Activated CD4-positive, alpha-beta T cell treated with anti-CD3 and anti-CD28 coated beads, Interleukin-2, amount 10 ng/mL, durations not matched to agents 24 days and 14 days (primary cell): ENCODE data around the gene MYORG. TPM values are rescaled to one million over a fixed set of nuclear protein-coding genes. Genes with fewer than 3 reads are reported as not detected.

ENCODE experiments used
- DNase-seq: peaks from one replicate; pipeline ENCODE4 v3.0.0; 2022
- H3K27ac Mint-ChIP-seq: one replicate; pipeline ENCODE4 v1.8.0; 2022; ENCODE audit warnings: mild to moderate bottlenecking, mixed read lengths
- H3K27me3 Mint-ChIP-seq: one replicate; pipeline ENCODE4 v1.8.0; 2022; ENCODE audit warnings: mixed read lengths
- H3K36me3 Mint-ChIP-seq: one replicate; pipeline ENCODE4 v1.8.0; 2022; ENCODE audit warnings: low read depth, mild to moderate bottlenecking, mixed read lengths
- H3K4me1 Mint-ChIP-seq: one replicate; pipeline ENCODE4 v1.8.0; 2021; ENCODE audit warnings: mixed read lengths
- H3K4me3 Mint-ChIP-seq: one replicate; pipeline ENCODE4 v1.8.0; 2022; ENCODE audit warnings: mild to moderate bottlenecking, moderate library complexity, mixed read lengths
- H3K9me3 Mint-ChIP-seq: one replicate; pipeline ENCODE4 v1.8.0; 2021; ENCODE audit warnings: mixed read lengths
- intact Hi-C: fragments of 100-400 bp; cut with micrococcal nuclease; formaldehyde crosslinking; loops from one replicate; pipeline ENCODE4 v1.15.1; 2023
- total RNA-seq: library from RNA; stranded (reverse); gene quantifications from 2 replicates; pipeline ENCODE4 v1.2.3, GENCODE V29; 2022

MYORG gene
- total RNA-seq, 1 donor from 2014 or later: 1.4 TPM

DNA sequence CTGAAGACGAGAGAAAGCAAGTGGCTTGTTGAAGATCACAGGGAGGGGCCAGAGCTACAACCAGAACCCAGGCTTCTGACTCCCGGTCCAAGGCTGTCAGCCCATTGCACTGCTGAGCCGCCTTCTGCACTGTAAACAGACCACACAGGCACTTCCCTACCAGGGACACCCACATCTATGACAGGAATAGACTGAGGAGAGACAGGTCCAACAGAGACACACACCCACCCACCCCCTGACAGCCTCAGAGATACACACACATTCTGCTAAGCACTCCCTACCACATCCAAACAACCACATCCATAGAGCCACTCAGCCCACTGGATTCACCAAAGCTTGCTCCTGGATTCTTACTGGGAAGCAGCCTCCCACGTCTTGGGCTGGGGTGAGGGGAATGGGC lies 23.0 kb upstream of the MYORG start:
- no peaks in the 10 kb centered on the region for H3K9me3 Mint-ChIP-seq
- intact Hi-C loops: loop anchor here (5.0 kb wide), 1 partner anchor 193 kb away; no protein-coding TSS in a partner anchor
- no peaks in the 10 kb centered on the region for H3K36me3 Mint-ChIP-seq
- no peaks in the 10 kb centered on the region for H3K27me3 Mint-ChIP-seq
- no peak overlapping the region for H3K4me3 Mint-ChIP-seq
- DNase-seq: no peak
- H3K4me1 Mint-ChIP-seq: no peaks in the 10 kb centered on the region
- peak overlapping the region; percentile 40 for H3K27ac Mint-ChIP-seq

DNA sequence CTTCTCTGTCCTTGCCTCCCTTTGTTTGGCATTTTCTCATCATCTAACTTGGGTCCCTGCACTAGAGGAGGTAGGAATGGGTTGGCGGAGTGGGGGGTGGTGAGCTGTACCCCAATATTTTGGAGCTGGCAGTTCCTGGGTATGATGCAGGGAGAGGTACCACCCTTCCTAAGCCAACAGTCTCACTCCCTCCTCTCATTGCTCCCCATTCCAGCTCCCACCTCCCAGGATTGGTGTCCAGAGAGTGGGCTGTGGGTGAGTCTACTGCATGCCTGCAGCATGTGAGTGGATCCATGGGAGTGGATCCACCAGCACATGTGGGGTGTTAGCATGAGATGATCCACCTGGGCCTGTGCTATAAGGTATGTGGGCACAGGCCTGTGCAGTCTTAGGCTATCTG lies 22.2 kb upstream of the MYORG start:
- Mint-ChIP-seq H3K9me3 (no peaks in the 10 kb centered on the region), H3K36me3 (no peaks in the 10 kb centered on the region), H3K4me1 (no peaks in the 10 kb centered on the region), H3K27me3 (no peaks in the 10 kb centered on the region), H3K27ac (no peak overlapping the region), H3K4me3 (no peak overlapping the region)
- intact Hi-C loops: no loop called here
- DNase-seq: no peak

DNA sequence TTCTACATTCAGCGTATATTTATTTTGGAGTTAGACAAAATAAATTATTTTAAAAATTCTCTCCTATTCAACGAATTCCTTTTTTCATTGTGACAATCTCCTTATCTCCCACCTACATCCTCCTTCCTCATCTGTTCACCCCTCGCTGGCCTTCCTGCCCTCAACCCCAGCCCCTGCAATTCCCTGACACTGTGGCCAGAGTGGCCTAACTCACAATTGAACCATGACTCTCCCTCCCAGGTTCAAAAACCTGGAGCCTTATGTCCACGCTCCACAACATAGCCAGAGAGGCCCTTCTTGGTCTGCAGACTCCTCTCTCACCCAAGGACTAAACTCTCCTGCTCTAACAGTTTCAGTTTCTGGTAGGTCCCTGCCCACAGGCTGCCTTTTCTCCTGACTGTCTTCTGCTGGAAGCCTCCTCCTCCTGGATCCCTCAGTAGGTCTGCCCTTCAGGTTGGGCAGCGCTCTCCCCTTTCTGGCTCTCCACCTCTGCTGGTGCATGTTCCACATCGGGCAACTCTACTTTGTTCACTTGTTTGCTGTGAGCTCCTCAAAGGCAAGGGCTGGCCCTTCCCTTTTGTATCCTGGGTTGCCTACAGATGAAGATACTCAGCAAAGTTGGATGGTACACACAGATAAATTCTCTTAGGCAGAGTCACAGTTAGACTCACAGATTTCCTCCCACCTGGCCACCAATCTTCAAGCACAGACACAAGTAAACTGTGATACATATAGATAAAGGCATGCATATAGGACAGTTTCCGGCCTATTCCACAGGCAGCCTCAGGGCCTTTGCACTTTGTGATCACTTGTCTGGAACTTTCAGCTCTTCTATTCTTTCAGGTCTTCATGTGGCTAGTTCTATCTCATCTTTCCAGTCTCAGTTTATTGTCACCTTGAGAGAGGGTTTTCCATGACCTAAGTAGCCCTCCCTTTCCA lies 19.8 kb upstream of the MYORG start:
- Mint-ChIP-seq H3K27ac (no peak overlapping the region), H3K36me3 (no peaks in the 10 kb centered on the region), H3K4me3 (no peak overlapping the region), H3K4me1 (peaks cover 3% of the 10 kb centered on the region), H3K9me3 (no peaks in the 10 kb centered on the region), H3K27me3 (peaks cover 11% of the 10 kb centered on the region)
- intact Hi-C loops: no loop called here
- DNase-seq: no peak

DNA sequence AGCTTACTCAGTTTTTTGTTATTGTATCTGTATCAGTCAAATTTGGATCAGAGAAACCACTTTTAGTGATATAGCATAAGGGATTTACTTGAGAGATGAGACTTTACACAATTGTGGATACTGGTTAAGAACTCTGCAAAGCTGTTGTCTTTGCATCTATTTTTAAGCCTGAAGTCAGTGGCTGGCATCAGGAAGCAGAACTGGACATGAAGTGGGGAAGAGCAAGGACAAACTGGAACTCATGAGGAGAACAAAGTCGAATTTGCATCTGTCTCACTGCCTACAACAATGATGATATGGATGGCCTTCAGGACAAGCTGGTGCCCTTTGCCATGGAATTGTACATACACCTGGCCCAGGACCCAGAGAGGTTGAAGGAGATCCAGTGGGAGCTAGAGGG lies 15.8 kb upstream of the MYORG start:
- intact Hi-C loops: no loop called here
- Mint-ChIP-seq H3K27me3 (peaks cover 21% of the 10 kb centered on the region), H3K4me1 (peaks cover 3% of the 10 kb centered on the region), H3K27ac (no peak overlapping the region), H3K4me3 (no peak overlapping the region), H3K9me3 (no peaks in the 10 kb centered on the region), H3K36me3 (no peaks in the 10 kb centered on the region)
- no peak for DNase-seq

DNA sequence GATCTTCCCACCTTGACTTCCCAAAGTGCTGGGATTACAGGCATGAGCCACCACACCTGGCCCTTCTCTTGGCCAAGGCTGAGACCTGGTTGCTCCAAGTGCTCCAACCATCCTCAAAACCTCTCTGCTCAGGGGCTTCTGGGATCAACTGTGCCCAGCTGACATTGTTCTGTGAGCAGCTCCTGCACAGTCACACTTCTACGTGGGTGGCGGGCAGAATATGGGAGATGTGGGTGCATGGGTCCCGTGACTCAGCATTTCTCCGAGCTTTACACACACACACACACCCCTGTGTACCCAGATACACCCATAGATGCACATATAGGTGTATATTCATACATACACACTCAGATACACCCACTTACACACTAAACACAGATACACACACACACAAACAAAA lies 10.5 kb upstream of the MYORG start:
- Mint-ChIP-seq H3K27ac (no peak overlapping the region), H3K4me3 (no peak overlapping the region), H3K9me3 (no peaks in the 10 kb centered on the region), H3K36me3 (no peaks in the 10 kb centered on the region), H3K27me3 (peaks cover 22% of the 10 kb centered on the region), H3K4me1 (peaks cover 3% of the 10 kb centered on the region)
- DNase-seq: no peak
- intact Hi-C loops: no loop called here

DNA sequence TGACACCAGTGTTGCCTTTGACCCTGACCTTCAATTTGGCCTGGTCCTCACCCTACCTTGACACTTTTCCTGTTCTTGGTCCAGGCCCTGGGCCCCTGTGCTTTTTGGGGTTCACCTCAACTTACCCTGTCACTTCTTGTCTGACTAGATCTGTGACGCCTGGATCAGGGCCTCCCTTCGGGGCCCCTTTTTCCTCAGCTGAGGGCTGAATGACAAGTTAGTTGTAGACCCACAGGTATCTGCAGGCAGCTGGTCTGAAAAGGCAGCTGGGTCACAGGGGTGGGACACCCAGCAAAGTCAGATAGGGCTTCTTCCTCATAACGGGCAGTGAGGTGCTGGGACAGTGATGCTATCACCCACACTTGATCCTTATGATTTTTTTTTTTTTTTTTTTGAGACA lies 10.0 kb upstream of the MYORG start:
- DNase-seq: no peak
- Mint-ChIP-seq H3K4me1 (peaks cover 3% of the 10 kb centered on the region), H3K27ac (no peak overlapping the region), H3K36me3 (no peaks in the 10 kb centered on the region), H3K9me3 (no peaks in the 10 kb centered on the region), H3K27me3 (peaks cover 23% of the 10 kb centered on the region), H3K4me3 (no peak overlapping the region)
- intact Hi-C loops: no loop called here

DNA sequence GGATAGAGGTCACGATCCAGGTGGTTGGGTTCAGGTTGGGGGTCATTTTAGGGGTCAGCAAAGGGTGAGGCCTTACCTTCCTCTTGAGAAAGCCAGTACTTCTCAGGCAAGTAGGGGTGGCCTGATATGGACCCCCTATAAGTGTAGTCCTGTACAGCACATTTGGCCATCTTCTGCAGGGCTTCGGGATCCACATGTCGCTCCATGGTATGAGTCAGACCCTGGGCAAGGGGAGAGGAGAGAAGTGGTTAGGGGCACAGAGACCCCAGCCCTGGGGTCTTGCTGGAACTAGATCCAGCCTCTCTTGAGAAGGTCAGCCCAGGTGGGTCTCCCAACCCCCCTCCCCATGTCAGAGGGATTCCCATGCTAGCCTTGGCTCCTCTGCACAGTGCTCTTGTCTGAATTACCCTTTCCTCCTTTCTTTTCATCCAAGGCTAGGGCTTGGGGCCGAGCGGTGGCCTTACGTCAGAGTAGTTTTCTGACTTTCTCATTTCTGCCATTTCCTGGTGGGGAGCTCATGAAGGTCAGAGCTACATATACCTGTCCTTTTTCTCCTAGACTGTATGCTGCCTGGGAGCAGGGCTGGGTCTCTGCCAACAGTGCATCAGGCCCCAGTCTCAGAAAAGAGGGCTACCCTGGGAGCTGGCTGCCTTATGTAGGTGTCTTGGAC lies 9.0 kb upstream of the MYORG start:
- H3K4me1 Mint-ChIP-seq: peaks cover 12% of the 10 kb centered on the region
- intact Hi-C loops: no loop called here

DNA sequence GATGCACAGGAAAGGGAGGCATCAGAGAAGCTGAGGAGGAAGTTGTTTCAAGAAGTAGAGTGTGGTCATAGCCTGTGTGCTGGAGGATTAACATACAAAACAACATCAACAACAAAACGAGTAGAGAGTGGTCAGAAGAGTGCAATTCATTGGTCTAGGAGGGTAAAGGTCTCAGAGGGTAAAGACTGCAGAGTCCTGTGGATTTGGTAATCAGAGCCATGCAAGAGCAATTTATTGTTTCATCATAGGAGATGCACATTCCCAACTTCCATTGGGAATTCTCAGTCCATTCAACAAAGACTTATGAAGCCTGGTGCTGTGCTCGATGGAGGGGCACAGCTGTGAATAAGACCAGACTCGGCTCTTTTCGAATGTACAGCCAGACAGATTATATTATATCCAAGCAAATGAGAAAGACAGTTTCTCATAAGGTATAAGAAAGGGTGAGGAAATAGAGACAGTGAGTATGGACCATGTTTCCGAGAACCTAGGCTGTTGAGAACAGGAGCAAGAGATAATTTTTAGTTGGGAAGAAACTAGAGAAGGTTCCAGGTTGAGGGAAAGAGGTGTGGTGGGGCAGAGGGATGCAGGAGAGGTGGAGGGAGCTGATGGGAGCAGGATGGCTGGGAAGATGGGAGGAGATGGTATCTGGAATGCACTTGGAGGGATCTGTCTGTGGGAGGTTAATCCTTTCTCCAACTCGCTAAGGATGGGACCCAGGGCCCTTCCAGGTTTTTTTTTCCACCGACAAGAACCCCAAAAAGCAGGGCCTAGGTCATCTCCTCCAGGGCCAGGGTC lies 7.9 kb upstream of the MYORG start:
- H3K27ac Mint-ChIP-seq: no peak overlapping the region
- peaks cover 22% of the 10 kb centered on the region for H3K4me1 Mint-ChIP-seq
- H3K27me3 Mint-ChIP-seq: peaks cover 17% of the 10 kb centered on the region
- DNase-seq: no peak
- intact Hi-C loops: no loop called here
- H3K9me3 Mint-ChIP-seq: no peaks in the 10 kb centered on the region
- H3K36me3 Mint-ChIP-seq: no peaks in the 10 kb centered on the region
- no peak overlapping the region for H3K4me3 Mint-ChIP-seq

More for the DNA sequence above, 9.0 kb upstream of the MYORG start:
- H3K27ac Mint-ChIP-seq: no peak overlapping the region
- H3K36me3 Mint-ChIP-seq: no peaks in the 10 kb centered on the region
- no peak overlapping the region for H3K4me3 Mint-ChIP-seq
- H3K9me3 Mint-ChIP-seq: no peaks in the 10 kb centered on the region
- H3K27me3 Mint-ChIP-seq: peaks cover 17% of the 10 kb centered on the region
- no peak for DNase-seq

DNA sequence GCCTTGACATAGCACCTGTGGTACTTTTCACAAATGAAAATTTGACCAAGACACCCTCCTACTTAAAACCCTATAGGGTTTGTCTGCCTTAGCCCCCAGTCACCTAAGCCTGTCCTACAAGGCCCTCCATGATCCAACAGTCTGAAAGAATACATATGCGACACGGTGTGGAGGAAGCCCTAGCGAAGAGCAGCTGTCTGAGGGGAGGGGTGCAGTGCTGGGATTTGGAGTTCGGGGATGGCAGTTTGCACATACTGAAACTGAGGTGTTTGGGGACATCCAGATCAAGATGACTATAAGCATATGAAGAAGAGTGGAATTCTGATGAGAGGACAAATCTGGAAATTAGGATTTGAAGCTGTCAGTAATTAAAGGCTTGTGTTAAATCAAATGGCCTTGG lies 7.2 kb upstream of the MYORG start:
- intact Hi-C loops: no loop called here
- H3K36me3 Mint-ChIP-seq: no peaks in the 10 kb centered on the region
- H3K4me1 Mint-ChIP-seq: peaks cover 27% of the 10 kb centered on the region
- H3K27ac Mint-ChIP-seq: no peak overlapping the region
- H3K27me3 Mint-ChIP-seq: peaks cover 14% of the 10 kb centered on the region
- no peak for DNase-seq
- no peaks in the 10 kb centered on the region for H3K9me3 Mint-ChIP-seq
- H3K4me3 Mint-ChIP-seq: no peak overlapping the region

DNA sequence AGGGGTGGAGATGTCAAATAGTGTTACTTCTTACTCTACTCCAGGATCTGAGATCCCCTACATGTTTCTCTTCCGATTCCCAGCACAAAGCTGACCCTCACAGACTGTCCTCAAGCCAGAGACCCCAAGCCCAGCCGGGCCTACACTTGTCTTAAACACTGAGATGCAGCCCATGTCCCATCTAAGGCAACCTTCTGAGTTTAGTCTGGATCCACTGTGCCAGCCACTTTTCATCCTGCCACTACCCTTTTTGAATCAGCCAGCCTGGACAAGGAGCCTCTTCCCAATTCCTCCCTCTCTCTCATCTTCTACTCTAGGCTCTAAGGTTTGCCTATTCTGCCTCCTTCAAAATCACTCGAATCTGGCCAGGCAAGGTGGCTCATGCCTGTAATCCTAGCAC lies 6.2 kb upstream of the MYORG start:
- Mint-ChIP-seq H3K9me3 (no peaks in the 10 kb centered on the region), H3K4me3 (no peak overlapping the region), H3K27me3 (peaks cover 14% of the 10 kb centered on the region), H3K4me1 (peaks cover 32% of the 10 kb centered on the region), H3K27ac (no peak overlapping the region), H3K36me3 (no peaks in the 10 kb centered on the region)
- intact Hi-C loops: no loop called here
- DNase-seq: no peak

DNA sequence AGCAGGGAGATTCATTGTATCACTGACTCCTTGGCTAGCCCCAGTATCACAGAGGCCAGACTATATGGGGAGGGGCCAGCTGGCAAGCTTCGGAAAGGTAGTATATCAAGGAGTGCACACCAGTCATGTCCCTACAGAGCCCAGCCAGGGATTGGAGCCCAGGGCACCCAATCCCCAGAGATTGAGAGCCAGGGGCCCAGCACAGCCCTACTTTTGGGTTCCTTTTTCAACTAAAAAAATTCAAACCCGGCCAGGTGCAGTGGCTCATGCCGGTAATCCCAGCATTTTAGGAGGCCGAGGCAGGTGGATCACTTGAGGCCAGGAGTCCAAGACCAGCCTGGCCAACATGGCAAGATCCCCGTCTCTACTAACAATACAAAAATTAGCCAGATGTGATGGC lies 5.4 kb upstream of the MYORG start:
- Mint-ChIP-seq H3K36me3 (no peaks in the 10 kb centered on the region), H3K4me1 (peaks cover 32% of the 10 kb centered on the region), H3K27me3 (peaks cover 14% of the 10 kb centered on the region), H3K4me3 (peak overlapping the region; percentile 87), H3K9me3 (no peaks in the 10 kb centered on the region), H3K27ac (no peak overlapping the region)
- intact Hi-C loops: no loop called here
- DNase-seq: no peak

DNA sequence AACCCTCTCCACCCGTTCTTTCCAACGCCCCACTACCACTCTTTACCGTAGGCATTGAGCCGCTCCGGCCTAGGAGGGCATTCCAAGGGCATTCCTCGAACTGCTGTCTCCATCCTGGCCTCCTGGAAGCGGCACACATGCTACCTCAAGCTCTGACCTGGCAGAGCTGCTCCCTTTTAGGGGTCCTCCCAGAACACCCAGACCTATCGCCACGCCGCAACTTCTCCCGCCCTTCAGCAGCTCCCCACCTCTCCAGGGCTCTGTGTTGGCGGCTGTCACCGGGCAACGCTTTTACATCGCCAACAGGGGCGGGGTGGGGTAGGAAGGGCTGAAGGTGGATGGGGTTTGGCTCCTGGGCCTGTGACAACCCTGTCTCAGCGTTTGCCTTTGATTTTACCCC lies 4.6 kb upstream of the MYORG start:
- H3K4me1 Mint-ChIP-seq: peaks cover 32% of the 10 kb centered on the region
- H3K36me3 Mint-ChIP-seq: no peaks in the 10 kb centered on the region
- intact Hi-C loops: loop anchor here (2.0 kb wide), 1 partner anchor 203 kb away; the partner anchor contains the start of gene UBAP1
- no peaks in the 10 kb centered on the region for H3K9me3 Mint-ChIP-seq
- H3K27me3 Mint-ChIP-seq: peaks cover 14% of the 10 kb centered on the region
- peak; percentile 70 for DNase-seq
- H3K4me3 Mint-ChIP-seq: peak overlapping the region; percentile 87
- peak overlapping the region; percentile 45 for H3K27ac Mint-ChIP-seq

DNA sequence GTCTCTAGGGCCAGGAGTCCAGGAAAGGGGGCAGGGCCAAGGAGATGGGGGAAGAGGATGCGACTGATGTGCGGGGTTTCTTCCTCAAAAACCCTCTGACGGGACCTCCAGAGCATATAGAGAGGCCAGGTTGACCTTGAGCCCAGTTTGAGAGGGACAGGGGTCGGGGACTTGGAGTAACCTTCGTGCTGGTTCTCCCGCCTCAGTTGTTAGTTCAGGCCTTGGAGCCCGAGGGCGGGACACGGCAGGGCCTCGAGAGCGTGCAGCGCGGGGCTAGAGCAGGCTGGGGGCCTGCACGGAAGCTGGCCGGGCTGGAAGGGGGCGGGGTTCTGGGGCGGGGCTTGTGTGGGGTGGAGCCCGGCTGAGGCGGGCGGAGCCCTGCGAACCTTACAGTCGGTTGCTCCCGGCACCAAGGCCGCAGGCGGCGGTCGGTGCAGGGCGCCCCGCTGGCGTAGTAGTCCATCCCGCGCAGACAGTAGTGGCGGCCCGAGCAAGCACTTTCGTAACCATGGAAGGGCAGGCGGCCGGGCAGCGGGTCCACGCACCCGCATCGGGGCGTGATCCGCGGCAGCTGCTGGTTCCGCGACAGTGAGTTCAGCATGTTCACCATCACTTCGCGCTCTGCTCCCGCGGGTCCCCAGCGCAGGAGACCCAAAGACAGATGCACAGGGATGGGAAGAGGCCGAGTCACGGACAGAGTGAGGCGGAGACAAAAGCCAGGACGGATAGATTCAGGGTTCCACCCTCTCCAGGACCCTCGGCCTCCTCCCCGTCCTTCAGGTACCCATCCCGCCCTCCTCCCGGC lies 4.0 kb upstream of the MYORG start:
- Mint-ChIP-seq H3K9me3 (no peaks in the 10 kb centered on the region), H3K4me3 (peak overlapping the region; percentile 87), H3K4me1 (peaks cover 37% of the 10 kb centered on the region), H3K36me3 (no peaks in the 10 kb centered on the region), H3K27me3 (peaks cover 14% of the 10 kb centered on the region), H3K27ac (peak overlapping the region; percentile 76)
- peak; percentile 92 for DNase-seq
- intact Hi-C loops: loop anchor here (1.0 to 2.0 kb wide), 3 partner anchors 51 to 202 kb away; partner anchors contain the start of genes DNAI1, FAM219A, KIF24 and NUDT2
